Activated CD8-positive, alpha-beta memory T cell treated with anti-CD3 and anti-CD28 coated beads for 24 hours (primary cell): ENCODE measurements around the gene EPHA2.

Experiments used
- DNase-seq: peaks from one replicate; pipeline ENCODE4 v3.0.0-alpha.2; 2020

The EPHA2 gene

GRCh38 chr1:16088996-16089395 lies 66.9 kb downstream of the EPHA2 start:
- no peak for DNase-seq

DNA sequence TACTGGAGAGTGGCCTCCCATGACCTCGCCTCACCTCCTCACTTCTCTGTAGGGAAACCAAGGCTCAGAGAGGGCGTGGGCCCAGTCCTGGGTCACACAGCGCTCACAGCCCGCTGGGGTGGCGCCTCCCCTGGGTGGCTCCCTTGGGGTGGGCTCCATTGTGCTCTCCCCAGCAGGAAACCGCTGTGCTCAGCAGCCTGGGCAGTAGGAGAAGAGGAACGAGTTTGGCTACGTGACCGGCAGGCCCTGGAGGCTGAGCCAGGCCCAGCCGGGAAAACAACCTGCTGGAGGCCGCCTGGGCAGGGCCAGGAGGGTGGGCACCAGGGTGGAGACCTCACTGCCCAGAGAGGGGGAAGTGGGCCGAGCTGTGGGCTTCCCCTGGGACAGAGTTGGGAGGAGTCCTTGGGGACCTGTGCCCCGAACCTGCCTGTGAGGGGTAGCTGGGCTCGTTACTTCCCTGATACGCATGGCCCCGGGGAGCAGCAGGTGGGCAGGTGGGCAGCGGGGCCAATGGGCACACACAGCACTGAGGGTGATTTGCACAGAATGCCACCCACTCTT lies 67.4 kb downstream of the EPHA2 start:
- DNase-seq: no peak

DNA sequence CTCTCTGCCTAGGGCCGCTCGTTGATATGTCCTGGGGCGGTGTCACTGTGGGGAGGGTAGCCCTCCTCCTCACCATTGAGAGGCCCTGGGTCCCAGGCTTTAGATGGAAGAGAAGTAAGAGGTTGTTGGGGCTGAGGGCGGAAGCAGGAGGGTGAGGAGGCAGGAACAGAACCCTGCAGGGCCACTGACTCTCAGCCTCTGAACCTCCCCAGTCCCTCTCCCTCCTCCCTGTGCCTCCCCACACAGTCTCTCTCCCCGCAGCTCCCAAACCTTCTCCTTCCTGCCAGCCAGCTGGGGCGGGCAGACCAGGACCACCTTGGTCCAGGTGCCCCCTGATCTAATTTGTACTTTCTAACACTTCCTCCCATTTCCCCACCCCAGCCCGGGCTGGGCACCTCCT lies 68.1 kb downstream of the EPHA2 start:
- no peak for DNase-seq

- no peak for DNase-seq
Measured at GRCh38 chr1:16085522-16085921, 70.3 kb downstream of the EPHA2 start.

DNA sequence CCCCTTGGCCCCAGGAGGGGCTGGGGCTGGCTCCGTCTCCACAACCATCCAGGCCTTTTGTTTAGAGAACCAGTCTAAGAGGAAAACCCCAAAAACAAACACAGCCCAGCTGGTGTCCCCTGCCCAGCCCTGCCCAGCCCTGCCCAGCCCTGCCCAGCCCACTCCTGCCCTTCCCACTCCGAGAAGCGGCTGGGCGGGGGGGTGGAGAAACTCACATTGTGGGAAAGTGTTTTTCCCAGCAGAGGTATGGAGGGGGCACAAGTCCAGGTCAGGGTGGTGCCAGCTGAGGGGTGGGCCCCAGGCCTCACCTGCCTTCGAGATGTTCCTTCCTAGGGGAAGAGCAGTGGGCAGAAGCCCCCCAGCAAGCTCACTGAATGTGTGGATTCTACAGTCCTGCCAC lies 72.4 kb downstream of the EPHA2 start:
- no peak for DNase-seq

DNA sequence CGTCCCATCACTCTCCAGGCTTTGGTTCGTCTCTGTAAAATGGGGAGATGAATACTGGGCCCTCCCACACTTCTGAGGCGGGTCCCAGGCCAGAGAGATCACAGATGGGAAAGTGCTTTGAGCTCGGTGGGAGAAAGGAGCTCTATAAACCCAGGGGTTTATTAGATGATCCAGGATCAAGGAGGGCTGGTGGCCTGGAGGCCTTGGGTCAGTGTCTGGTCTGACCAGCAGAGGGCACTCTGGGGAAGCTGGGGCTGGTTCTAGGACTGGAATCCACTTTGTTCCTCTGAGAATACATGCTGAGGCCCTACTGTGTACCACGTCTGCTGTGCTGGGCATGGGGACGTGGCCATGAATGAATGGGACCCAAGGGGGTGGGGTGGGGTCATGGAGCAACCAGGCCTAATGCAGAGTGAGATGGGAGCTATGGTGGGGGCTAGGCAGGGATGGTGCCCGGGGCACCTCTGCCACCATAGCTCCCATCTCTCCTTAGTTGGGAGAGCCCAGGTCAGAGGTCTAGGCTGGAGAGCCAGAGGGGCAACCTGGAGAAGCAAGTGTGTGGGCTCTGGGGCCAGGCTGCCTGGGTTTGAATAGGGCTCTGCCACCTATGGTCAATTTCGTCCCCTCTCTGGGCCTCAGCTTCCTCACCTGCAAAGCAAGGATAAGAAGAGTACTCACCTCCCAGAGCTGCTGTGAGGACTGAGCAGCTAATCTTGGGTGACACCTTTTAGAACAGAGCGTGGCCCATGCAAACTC lies 73.4 kb downstream of the EPHA2 start:
- peak; percentile 85 for DNase-seq

GRCh38 chr1:16081636-16082035 lies 74.2 kb downstream of the EPHA2 start:
- no peak for DNase-seq

- no peak for DNase-seq
Measured at GRCh38 chr1:16080422-16081150, 75.3 kb downstream of the EPHA2 start.

DNA sequence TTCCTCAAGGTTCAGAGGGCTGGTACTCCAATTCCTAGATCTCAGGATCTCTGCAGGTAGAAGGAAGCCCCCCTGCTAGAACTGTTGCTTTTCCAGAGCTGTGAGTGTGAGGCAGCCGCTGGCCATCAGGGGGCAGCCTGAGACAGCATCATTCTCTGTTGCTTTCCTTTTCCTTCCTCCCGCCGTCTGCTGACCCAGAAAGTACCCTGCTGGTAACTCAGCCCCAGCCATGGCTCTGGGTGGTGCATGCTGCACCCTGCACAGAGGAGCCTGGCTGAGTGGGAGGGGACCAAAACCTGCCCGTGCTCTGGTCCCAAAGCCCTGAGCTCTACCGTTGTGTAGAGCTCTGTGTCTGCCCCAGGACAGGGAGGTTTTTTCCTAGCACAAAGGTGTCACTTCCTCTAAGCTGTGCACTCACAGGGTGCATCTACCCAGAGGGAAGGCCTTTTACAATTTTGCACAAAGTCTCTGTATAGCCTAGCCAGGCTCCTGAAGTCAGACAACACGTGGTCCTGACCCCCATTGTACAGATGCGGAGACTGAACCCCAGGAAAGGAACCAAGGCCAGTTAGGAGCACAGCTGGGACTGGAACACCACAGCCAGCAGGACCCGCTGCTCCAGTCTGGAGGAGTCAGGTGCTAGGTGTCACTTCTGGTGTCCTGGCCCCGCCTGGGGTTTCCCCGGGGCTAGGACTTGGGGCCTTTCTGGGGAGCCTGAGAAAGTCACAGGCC lies 76.8 kb downstream of the EPHA2 start:
- DNase-seq: peak; percentile 89

- DNase-seq: no peak
Measured at GRCh38 chr1:16077406-16078245, 78.2 kb downstream of the EPHA2 start.

GRCh38 chr1:16076865-16077238 lies 79.0 kb downstream of the EPHA2 start:
- no peak for DNase-seq

DNA sequence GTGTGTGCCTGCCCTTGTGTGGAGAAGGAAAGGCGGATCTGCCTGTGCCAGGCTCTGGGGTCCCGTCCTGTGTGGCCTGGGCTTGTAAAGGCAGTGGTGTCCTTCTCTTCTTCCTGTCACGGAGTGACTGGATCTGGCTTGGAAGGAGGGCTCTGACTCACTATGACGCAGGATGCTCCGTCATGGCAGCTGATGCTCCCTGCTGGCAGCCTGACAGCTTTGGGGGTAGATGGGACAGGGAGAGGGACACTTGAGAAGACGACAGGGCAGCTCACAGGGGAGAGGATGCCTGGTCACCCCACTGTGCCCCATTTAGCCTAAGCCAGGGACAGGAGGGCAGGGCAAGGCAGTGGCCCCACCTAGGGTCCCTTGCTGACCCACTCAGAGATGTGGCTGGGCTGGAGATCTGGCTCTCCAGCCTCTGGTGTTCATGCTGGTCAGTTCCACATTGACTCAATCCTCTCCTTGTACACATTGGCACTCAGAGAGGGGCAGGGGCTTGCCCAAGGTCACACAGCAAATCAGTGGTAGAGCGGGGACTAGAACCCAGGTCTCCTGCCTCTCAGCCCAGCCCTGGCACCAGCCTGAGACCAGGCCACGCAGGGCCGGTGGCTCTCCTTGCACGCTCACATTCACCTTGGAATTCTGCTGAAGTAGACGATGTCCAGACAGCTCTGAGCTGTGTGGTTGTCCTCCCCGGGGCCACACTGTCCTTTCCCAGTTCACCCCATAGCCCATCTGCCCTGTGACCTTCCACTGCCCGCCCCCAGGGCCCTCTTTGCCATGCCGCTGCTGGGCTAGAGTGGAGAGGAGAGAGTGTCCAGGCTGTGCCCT lies 79.6 kb downstream of the EPHA2 start:
- DNase-seq: no peak

- DNase-seq: no peak
Measured at GRCh38 chr1:16075337-16076030, 80.4 kb downstream of the EPHA2 start.
